GM23338 (cell line): ENCODE measurements around the gene SAPCD1. TPM values are rescaled to one million over a fixed set of nuclear protein-coding genes. Genes with fewer than 3 reads are reported as not detected.

Experiments used
- ATAC-seq: fragments of 200-7000 bp; cut with Tn5 transposase; 3 replicates; pipeline ENCODE4 v1.9.1; 2020
- DNase-seq: peaks from one replicate; pipeline ENCODE4 v3.0.0-alpha.2; 2015; ENCODE audit warnings: low spot score
- H2AFZ ChIP-seq: fragments of 200-600 bp; sonication (generic); 2 replicates; pipeline ENCODE4 v1.8.0; 2016; ENCODE audit warnings: antibody characterized with exemption, mild to moderate bottlenecking, moderate library complexity
- H3F3A ChIP-seq: fragments of 200-600 bp; sonication (generic); replicated peaks from 2 replicates; pipeline ENCODE4 v1.8.0; 2017; ENCODE audit warnings: antibody characterized with exemption, mixed run types, low read depth
- H3K27ac ChIP-seq: fragments of 200-600 bp; sonication (generic); 2 replicates; pipeline ENCODE4 v1.6.1; 2016; ENCODE audit warnings: low read depth
- H3K27me3 ChIP-seq: fragments of 200-600 bp; sonication (generic); 2 replicates; pipeline ENCODE4 v1.8.0; 2016; ENCODE audit warnings: mild to moderate bottlenecking, mixed run types, moderate library complexity; ENCODE audit not compliant: insufficient read depth
- H3K36me3 ChIP-seq: fragments of 200-600 bp; sonication (generic); 2 replicates; pipeline ENCODE4 v1.8.0; 2016; ENCODE audit warnings: mild to moderate bottlenecking; ENCODE audit not compliant: insufficient read depth
- H3K4me1 ChIP-seq: fragments of 200-600 bp; sonication (generic); 2 replicates; pipeline ENCODE4 v1.8.0; 2016; ENCODE audit warnings: mild to moderate bottlenecking, moderate library complexity; ENCODE audit not compliant: insufficient read depth
- H3K4me2 ChIP-seq: fragments of 200-600 bp; sonication (generic); 2 replicates; pipeline ENCODE4 v1.7.1; 2017; ENCODE audit warnings: mixed run types
- H3K4me3 ChIP-seq: fragments of 200-600 bp; sonication (generic); 2 replicates; pipeline ENCODE4 v1.6.1; 2016; ENCODE audit warnings: mixed run types
- H3K79me2 ChIP-seq: fragments of 200-600 bp; sonication (generic); replicated peaks from 2 replicates; pipeline ENCODE4 v1.8.0; 2017; ENCODE audit warnings: mild to moderate bottlenecking; ENCODE audit not compliant: insufficient read depth
- H3K9me2 ChIP-seq: fragments of 200-600 bp; sonication (generic); 2 replicates; pipeline ENCODE4 v1.8.0; 2017; ENCODE audit not compliant: insufficient read depth
- H4K20me1 ChIP-seq: fragments of 200-600 bp; sonication (generic); replicated peaks from 2 replicates; pipeline ENCODE4 v1.8.0; 2017; ENCODE audit warnings: mild to moderate bottlenecking; ENCODE audit not compliant: insufficient read depth
- H3K27ac Mint-ChIP-seq: 2 replicates; pipeline ENCODE4 v1.8.0; 2020; ENCODE audit warnings: inconsistent platforms, mild to moderate bottlenecking, moderate library complexity, mixed read lengths
- H3K27me3 Mint-ChIP-seq: 3 replicates; pipeline ENCODE4 v1.8.0; 2022; ENCODE audit warnings: low read depth, mild to moderate bottlenecking, moderate library complexity, mixed read lengths, inconsistent platforms; ENCODE audit not compliant: insufficient read depth, poor library complexity
- H3K36me3 Mint-ChIP-seq: 3 replicates; pipeline ENCODE4 v1.8.0; 2021; ENCODE audit warnings: low read depth, mild to moderate bottlenecking, inconsistent platforms, moderate library complexity, mixed read lengths
- H3K4me1 Mint-ChIP-seq: 3 replicates; pipeline ENCODE4 v1.8.0; 2020; ENCODE audit warnings: mild to moderate bottlenecking, inconsistent platforms, mixed read lengths
- H3K4me3 Mint-ChIP-seq: 3 replicates; pipeline ENCODE4 v1.8.0; 2021; ENCODE audit warnings: moderate library complexity, mild to moderate bottlenecking, inconsistent platforms, mixed read lengths
- H3K9me3 Mint-ChIP-seq: 3 replicates; pipeline ENCODE4 v1.8.0; 2020; ENCODE audit warnings: moderate library complexity, mild to moderate bottlenecking, inconsistent platforms, mixed read lengths
- CREB1 ChIP-seq: fragments of 250-450 bp; sonication (Bioruptor Pico); IDR thresholded peaks from 2 replicates; pipeline ENCODE4 v1.5.0; 2020; ENCODE audit warnings: low read depth, mild to moderate bottlenecking, moderate library complexity
- CTCF ChIP-seq, 2 experiments: fragments of 200-600 bp in 1 of 2; sonication (generic) in 1 of 2; conservative IDR thresholded peaks; 2 replicates each; pipeline versions ENCODE4 v1.5.1 to v1.6.1; 2016 to 2017; ENCODE audit warnings: antibody characterized with exemption in 2 of 2, low read depth in 2 of 2, mild to moderate bottlenecking in 2 of 2, moderate library complexity in 1 of 2
- ETS1 ChIP-seq: IDR thresholded peaks from 2 replicates; pipeline ENCODE4 v1.6.1; 2016; ENCODE audit warnings: antibody characterized with exemption
- EZH2 ChIP-seq: fragments of 200-600 bp; sonication (generic); IDR thresholded peaks from one replicate; pipeline ENCODE4 v1.8.0; 2017; ENCODE audit warnings: antibody characterized with exemption, mild to moderate bottlenecking, low read depth; ENCODE audit not compliant: unreplicated experiment
- EZH2phosphoT487 ChIP-seq: fragments of 200-600 bp; sonication (generic); IDR thresholded peaks from one replicate; pipeline ENCODE4 v1.8.1; 2018; ENCODE audit warnings: antibody characterized with exemption; ENCODE audit not compliant: unreplicated experiment
- POLR2AphosphoS5 ChIP-seq: IDR thresholded peaks from 2 replicates; pipeline ENCODE4 v1.6.1; 2016; ENCODE audit warnings: antibody characterized with exemption, low read depth
- REST ChIP-seq: IDR thresholded peaks from one replicate; pipeline ENCODE4 v1.6.1; 2018; ENCODE audit warnings: antibody characterized with exemption; ENCODE audit not compliant: unreplicated experiment
- STAT1 ChIP-seq: IDR thresholded peaks from one replicate; pipeline ENCODE4 v1.6.1; 2016; ENCODE audit warnings: antibody characterized with exemption; ENCODE audit not compliant: unreplicated experiment
- ZNF114 ChIP-seq: fragments of 250-450 bp; sonication (Bioruptor Pico); IDR thresholded peaks from 2 replicates; pipeline ENCODE4 v1.5.0; 2020; ENCODE audit warnings: mild to moderate bottlenecking, moderate library complexity
- ZNF331 ChIP-seq: fragments of 250-450 bp; sonication (Bioruptor Pico); IDR thresholded peaks from 2 replicates; pipeline ENCODE4 v1.5.0; 2020; ENCODE audit warnings: low read depth, mild to moderate bottlenecking, moderate library complexity
- ZNF462 ChIP-seq: fragments of 250-450 bp; sonication (Bioruptor Pico); IDR thresholded peaks from 2 replicates; pipeline ENCODE4 v1.5.0; 2020; ENCODE audit warnings: mild to moderate bottlenecking, moderate library complexity
- polyA plus RNA-seq: library from polyadenylated mRNA; unstranded; fragments of >200 nt; fragmentation: Nextera tagmentation; extraction: Ambion mirVana; gene quantifications from 2 replicates; pipeline ENCODE4 v1.2.1, GENCODE V29; 2016
- total RNA-seq: library from RNA; depleted of rRNA; stranded (reverse); fragments of >200 nt; shearing (Covaris generic); gene quantifications from 2 replicates; pipeline ENCODE4 v1.2.3, GENCODE V29; 2014

The SAPCD1 gene
- total and polyA plus RNA-seq, 2 experiments from 2014 or later: 3.9 to 5.0 TPM

- H3K27ac ChIP-seq: no peak overlapping the region
- peaks cover 32% of the 10 kb centered on the region for H3K4me1 Mint-ChIP-seq
- ATAC-seq: no peak
Observed at GRCh38 chr6:31742894-31743293, 19.6 kb upstream of the SAPCD1 start.

More at GRCh38 chr6:31742894-31743293, 19.6 kb upstream of the SAPCD1 start:
- H3K9me3 Mint-ChIP-seq: no peaks in the 10 kb centered on the region; the same call in 2 of the 3 replicates
- H4K20me1 ChIP-seq: no peaks in the 10 kb centered on the region
- H3K9me2 ChIP-seq: no peaks in the 10 kb centered on the region
- peaks cover 24% of the 10 kb centered on the region for H3K36me3 Mint-ChIP-seq
- H3K4me1 ChIP-seq: peaks cover 22% of the 10 kb centered on the region
- no peak overlapping the region for H3K4me3 ChIP-seq
- H3K79me2 ChIP-seq: no peaks in the 10 kb centered on the region
- DNase-seq: no peak
- H3K4me3 Mint-ChIP-seq: no peak overlapping the region
- H3K27me3 ChIP-seq: no peaks in the 10 kb centered on the region
- H3K27ac Mint-ChIP-seq: no peak overlapping the region
- no peak for TF ChIP-seq ETS1
- TF ChIP-seq STAT1: no peak
- TF ChIP-seq EZH2: no peak
- no peak for TF ChIP-seq ZNF331 (CRISPR knock-in tag)
- TF ChIP-seq POLR2AphosphoS5: no peak
- TF ChIP-seq CREB1 (CRISPR knock-in tag): no peak
- no peak for TF ChIP-seq ZNF114
- no peak for TF ChIP-seq REST
- TF ChIP-seq EZH2phosphoT487: no peak
- TF ChIP-seq ZNF462: no peak
- no peak for TF ChIP-seq CTCF (conservative IDR thresholded peaks at IDR 0.05; ENCODE audit: low read depth in 2 of 2)
- H3K4me2 ChIP-seq: no peak overlapping the region
- no peak overlapping the region for H2AFZ ChIP-seq
- peaks cover 4% of the 10 kb centered on the region; the same call in 1 of the 2 replicates for H3K36me3 ChIP-seq
- peaks cover 5% of the 10 kb centered on the region for H3F3A ChIP-seq
- peaks cover 16% of the 10 kb centered on the region for H3K27me3 Mint-ChIP-seq
